GM18526 (cell line): ENCODE measurements around the gene ANKS6.

Source experiments
- POLR2A ChIP-seq: IDR thresholded peaks from 3 replicates; pipeline ENCODE4 v1.6.1; 2011; ENCODE audit not compliant: insufficient read length; ENCODE audit errors: extremely low read depth

Gene ANKS6

DNA sequence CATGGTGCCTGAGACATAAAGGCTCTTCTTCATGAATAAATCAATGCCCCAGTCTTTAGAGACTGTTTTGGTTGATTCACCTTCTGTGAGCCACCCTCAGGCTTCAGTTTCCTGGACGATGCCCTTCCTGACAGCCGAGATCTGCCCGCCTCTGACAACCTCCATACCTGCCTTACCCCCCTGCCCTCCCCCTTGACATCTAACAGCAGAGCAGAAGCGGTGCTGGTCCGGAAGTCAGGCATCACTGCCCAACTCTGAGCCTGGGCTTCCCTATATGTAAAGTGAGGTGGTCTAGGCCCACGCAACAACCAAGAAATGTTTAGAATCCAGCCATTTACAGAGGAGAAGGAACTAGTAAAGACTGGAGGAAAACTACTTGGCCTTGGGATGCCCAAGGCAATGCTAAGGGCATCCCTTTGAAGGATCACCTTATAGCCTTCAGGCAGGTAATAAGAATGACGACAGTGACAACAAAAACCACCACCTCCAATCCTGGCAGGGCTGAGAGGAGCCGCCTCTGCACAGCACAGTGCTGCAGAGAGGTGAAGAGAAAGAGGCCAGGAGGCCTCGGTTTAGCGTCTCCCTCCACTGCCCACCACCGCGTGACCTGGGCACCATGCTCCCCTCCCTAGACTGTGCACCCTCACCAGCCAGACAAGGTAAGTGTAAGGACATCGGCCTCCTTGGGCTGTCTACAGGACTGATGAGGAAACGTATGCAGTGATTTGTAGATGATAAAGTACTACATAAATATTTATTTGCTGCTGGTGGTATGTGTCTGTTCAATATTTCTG, 52.3 kb downstream of the ANKS6 start:
- TF ChIP-seq POLR2A = no peak

- TF ChIP-seq POLR2A = no peak
These were observed 53.0 kb downstream of the ANKS6 start for GRCh38 chr9:98743329-98743728.

DNA sequence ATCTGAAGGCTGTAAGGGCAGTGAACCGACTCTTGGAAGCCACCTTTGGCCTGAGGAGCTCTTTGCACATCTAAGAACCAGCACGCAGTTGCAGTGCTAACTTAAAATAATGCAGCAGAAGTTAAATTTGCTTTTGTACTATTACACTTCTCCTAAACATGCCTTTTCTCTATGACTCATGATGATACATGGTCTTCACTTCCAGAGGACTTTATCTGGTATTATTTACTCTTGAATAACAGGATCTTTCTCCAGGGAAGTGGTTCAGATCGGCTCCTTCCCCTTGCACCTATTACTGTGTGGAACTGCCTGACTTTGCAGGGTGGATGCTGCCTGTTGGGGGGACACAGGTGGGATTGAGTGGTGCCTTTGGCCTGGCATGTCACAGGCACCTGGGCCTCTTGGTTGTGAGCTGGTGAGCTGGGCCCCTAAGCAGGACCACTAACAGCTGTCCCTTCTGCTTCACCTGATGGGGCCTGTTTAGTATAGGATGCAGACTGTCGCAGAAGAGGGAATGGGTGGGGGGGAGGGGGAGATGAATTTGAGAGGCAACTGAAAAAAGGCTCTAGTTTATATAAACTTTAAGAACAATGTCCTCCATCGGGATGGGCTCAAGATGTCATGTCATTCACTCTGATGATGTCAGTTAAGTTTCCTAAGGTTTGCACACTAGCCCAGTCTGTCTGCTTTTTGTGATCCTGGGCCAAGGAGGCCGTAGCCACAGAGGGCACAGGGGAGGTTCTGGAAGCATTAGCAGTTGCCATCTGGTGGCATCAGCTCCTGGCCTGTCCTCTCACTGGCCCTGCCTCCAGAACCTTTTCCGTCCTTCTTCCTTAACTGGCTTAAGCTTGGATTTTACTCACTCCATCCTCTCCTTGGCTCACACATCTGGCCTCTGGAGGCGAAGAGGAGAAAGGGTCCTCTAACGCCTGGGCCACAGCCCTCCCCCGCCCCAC, 53.8 kb downstream of the ANKS6 start:
- TF ChIP-seq POLR2A = no peak

DNA sequence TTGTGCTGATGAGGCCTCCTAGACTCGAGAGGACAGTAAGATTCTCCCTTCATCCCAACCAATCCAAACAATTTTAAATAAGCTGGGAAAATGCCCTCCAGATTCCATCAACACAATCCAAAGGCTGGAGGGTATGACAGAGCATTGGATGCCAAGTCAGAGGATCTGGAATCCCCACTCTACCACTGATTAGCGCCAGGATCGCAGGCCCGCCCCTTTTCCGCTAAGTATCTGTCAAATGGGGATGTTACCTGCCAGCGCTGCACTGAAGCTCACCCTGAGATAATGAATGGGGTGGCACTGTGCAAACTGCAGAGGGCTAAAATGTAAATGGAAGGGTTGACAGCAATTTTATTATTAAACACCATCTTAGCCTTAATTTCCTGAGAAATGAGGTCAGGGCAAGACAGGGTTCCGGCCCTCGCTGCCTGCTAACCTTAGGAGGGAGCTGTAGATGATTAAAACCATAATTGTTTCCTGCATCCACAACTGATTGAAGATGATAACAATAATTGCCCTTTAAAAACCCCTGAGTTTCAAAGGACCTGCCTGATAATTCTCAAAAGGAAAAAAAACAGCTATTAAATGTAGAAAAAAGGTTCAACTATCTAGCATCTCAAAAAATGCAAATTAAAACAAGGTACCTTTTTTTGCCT, 56.0 kb downstream of the ANKS6 start:
- TF ChIP-seq POLR2A = no peak

- TF ChIP-seq POLR2A = no peak
These were observed 57.6 kb downstream of the ANKS6 start for GRCh38 chr9:98738741-98739140.

DNA sequence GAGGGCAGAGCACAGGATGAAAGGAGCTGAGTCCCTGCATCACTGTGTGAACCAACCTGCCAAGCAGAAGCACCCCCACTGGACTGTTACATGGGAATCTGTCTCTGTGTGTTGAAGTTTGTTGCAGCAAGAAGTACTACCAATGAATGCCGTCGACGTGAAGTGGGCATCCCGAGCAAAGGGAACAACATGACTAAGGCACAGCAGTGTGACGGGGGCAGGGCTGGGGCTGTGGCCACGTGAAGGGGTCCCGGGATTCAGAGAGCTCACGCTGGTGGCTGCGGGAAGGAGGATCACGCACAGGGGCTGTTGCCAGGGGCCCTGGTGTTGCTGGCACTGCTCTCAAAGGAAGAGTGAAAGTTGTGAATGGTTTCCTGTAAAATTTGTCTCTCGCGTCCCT, 60.1 kb downstream of the ANKS6 start:
- TF ChIP-seq POLR2A = no peak

DNA sequence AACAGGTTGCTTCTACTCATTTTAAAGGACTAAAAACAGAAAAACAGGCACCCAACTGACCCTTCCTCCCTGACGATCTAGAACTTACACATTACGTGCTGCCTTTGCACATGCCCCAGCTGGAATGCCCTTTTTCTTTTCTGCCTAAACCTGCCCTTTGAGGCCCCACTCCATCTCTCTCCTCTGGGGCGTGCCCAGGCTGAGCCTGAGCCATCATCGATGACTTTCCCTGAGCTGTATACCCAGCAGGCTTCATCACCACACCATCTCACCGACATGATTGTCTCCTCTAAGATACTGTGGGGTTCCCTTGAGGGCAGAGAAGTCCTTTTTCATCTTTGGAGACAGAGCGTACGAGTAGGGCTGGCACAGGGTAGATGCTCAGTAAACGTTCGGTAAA, 63.6 kb downstream of the ANKS6 start:
- no peak for TF ChIP-seq POLR2A

DNA sequence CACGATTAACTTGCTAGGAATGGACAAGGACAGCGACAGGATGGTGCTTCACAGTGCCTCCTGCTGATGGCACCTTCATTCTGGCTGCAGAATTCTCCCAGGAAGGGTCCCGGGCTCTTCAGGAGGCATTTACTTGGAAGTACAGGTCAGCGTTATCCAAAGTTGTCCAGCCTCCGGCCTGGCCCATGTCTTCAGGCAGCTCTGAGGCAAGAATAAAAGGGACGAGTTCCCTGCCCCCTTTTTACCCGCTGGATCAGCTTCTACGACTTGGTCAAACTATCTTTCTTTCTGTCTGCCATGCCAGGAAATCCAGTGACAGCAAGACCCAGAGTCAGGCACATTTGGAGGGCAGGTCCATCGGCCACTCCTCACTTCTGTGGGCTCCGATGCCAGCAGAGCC, 64.3 kb downstream of the ANKS6 start:
- no peak for TF ChIP-seq POLR2A

DNA sequence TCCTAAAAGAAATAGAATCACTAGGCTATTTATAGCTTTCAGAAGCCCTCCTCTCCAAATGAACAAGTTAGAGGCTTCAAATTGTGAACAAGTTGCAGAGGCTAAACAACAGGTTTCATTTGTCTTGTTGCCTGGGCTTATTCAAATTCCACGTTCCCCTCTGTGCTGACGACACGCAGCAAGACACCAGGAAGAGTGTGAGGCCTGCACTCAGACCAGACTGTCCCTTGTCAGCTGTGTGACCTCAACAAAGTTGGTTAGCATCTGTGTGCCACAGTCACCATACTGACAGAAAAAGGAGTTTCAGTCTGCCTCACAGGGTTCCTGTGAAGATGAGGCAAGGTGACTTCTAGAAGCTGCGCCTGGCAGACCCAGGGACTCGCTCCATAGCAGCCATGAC, 65.5 kb downstream of the ANKS6 start:
- TF ChIP-seq POLR2A = no peak

- no peak for TF ChIP-seq POLR2A
These were observed 67.9 kb downstream of the ANKS6 start for GRCh38 chr9:98728500-98728899.

DNA sequence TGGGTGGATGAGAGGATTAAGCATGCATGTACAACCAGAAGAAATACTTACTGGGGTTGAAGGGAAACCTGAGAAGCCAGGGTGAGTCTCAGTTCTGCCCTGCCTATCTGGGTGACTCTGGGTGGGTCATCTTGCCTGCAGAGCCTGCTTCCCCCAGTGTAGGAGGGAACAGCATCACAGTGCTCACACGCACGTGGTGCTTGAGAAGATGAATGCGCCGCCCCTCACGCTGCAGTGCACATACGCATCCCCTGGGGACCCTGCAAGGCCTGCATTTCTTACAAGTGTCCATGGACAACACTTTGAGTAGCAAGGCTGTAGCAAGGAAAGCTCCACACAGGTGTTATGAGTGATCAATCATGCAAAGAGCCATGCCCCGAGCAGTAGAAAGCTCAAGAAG, 68.9 kb downstream of the ANKS6 start:
- no peak for TF ChIP-seq POLR2A

GRCh38 chr9:98726735-98727134, 69.6 kb downstream of the ANKS6 start:
- no peak for TF ChIP-seq POLR2A

DNA sequence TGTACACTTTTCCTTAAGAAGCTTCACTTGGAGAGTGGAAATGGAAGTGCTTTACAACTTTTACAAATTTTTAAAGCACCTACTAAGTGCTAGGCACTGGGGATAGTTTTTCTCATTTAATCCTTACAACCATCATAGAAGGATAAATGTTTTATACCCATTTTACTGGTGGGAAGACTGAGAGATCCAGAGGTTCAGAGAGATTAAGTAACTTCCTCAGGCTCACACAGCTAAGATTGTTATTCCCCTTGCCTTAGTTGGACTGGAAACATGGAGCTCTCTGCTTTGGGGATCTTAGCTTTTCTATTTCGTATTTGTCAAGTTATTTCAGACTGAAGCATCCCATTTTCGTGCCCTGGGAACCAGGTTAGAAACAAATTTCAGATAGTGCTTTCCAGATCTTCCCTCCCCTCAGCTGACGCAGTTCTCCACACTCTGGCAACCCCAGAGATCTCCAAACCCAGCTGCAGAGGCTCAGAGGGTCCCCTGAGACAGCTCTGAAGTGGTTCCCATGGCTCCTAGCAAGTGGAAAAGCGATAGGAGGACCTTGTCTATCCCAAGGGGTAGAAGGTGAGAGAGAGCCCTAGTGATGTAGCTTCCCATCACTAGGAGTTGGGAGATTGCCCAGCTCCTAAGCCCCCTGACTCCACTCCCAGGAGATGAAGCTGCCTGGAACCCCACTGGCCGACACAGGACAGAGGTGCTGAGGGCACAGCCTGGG, 71.4 kb downstream of the ANKS6 start:
- no peak for TF ChIP-seq POLR2A

DNA sequence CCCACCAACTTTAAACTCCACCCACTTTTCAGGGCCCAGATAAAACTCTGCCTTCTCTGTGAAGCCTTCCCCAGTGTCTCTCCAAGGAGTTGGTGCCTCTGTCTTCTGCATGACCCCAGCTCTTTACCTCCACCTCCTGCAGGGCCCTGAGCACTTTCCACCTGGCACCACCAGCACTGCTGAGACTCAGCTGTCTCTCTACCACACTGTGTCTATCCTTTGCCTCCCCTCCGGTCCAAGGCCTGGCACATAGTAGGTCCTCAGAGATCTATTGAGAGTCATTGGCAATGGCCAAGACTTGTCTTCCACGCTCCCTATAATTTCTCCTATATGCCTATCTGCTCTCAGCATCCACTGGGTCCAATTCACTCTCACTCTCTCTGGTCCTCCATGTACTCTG, 74.7 kb downstream of the ANKS6 start:
- no peak for TF ChIP-seq POLR2A

DNA sequence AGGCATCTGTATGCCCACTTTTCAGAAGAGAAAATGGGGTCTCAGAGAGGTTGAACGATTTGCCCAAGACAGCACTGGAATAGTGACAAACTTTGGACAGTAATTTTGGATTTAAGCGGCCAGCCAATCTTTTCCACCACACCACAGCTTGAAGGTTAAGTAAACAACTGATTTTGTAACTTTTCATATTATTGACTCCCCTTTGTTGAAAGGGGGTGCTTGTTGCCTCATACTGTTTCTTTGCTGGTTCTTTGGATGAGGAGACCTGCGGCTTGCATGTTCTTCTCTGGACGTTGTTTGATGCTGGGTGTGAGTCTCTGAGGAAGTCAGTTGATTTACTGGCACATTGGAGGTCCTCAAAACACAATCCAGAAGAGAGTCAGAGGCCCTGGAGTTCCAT, 76.0 kb downstream of the ANKS6 start:
- TF ChIP-seq POLR2A = no peak
